ENCODE results near the gene MEIOB. TPM values are rescaled to one million over a fixed set of nuclear protein-coding genes. Genes with fewer than 3 reads are reported as not detected.

MEIOB gene
- total RNA-seq, 1 experiment from 2014 or later: not detected

- Mint-ChIP-seq H3K27me3 (ENCODE audit: unreplicated experiment) (no peaks in the 10 kb centered on the region), H3K36me3 (ENCODE audit: insufficient read depth, unreplicated experiment) (peaks cover 21% of the 10 kb centered on the region), H3K4me1 (ENCODE audit: low read depth, unreplicated experiment) (no peaks in the 10 kb centered on the region), H3K27ac (ENCODE audit: unreplicated experiment) (no peak overlapping the region), H3K4me3 (ENCODE audit: low read depth, unreplicated experiment) (no peak overlapping the region), H3K9me3 (ENCODE audit: low read depth, unreplicated experiment) (peaks cover 3% of the 10 kb centered on the region)
- BruUV-seq (replicated peaks): no TSS peak
- intact Hi-C loops (cut with micrococcal nuclease; ENCODE audit: unreplicated experiment): no loop called here
- no peak for TF ChIP-seq CTCF (IDR thresholded peaks at IDR 0.05; ENCODE audit: unreplicated experiment)
- CTCF ChIA-PET: interaction anchor here (0.6 kb wide), 1 partner anchor 10 kb away, joined by 3 read pairs; no protein-coding TSS in a partner anchor
- no peak for DNase-seq
Measured at GRCh38 chr16:1794908-1795666, 76.9 kb downstream of the MEIOB start.

GRCh38 chr16:1794221-1794871 lies 77.6 kb downstream of the MEIOB start:
- DNase-seq: no peak
- Mint-ChIP-seq H3K36me3 (ENCODE audit: insufficient read depth, unreplicated experiment) (peaks cover 24% of the 10 kb centered on the region), H3K27ac (ENCODE audit: unreplicated experiment) (no peak overlapping the region), H3K9me3 (ENCODE audit: low read depth, unreplicated experiment) (peaks cover 3% of the 10 kb centered on the region), H3K27me3 (ENCODE audit: unreplicated experiment) (no peaks in the 10 kb centered on the region), H3K4me3 (ENCODE audit: low read depth, unreplicated experiment) (no peak overlapping the region), H3K4me1 (ENCODE audit: low read depth, unreplicated experiment) (no peaks in the 10 kb centered on the region)
- CTCF ChIA-PET: no interaction called here
- no TSS peak for BruUV-seq (replicated peaks)
- no peak for TF ChIP-seq CTCF (IDR thresholded peaks at IDR 0.05; ENCODE audit: unreplicated experiment)
- intact Hi-C loops (cut with micrococcal nuclease; ENCODE audit: unreplicated experiment): no loop called here

GRCh38 chr16:1793578-1794220 lies 78.3 kb downstream of the MEIOB start, which contains the start of gene IGFALS:
IGFALS (minus strand) TSS chr16:1793705; CDS start chr16:1793652, 53 bp downstream.
- Mint-ChIP-seq H3K27me3 (ENCODE audit: unreplicated experiment) (no peaks in the 10 kb centered on the region), H3K4me3 (ENCODE audit: low read depth, unreplicated experiment) (no peak within 1 kb of the TSS), H3K36me3 (ENCODE audit: insufficient read depth, unreplicated experiment) (peaks cover 28% of the 10 kb centered on the region), H3K9me3 (ENCODE audit: low read depth, unreplicated experiment) (peaks cover 3% of the 10 kb centered on the region), H3K4me1 (ENCODE audit: low read depth, unreplicated experiment) (no peaks in the 10 kb centered on the region), H3K27ac (ENCODE audit: unreplicated experiment) (no peak within 1 kb of the TSS)
- CTCF ChIA-PET: no interaction called here
- TF ChIP-seq CTCF (IDR thresholded peaks at IDR 0.05; ENCODE audit: unreplicated experiment): no peak
- DNase-seq: no peak
- BruUV-seq (replicated peaks): no TSS peak
- intact Hi-C loops (cut with micrococcal nuclease; ENCODE audit: unreplicated experiment): no loop called here

GRCh38 chr16:1792836-1793577 lies 79.0 kb downstream of the MEIOB start:
- H3K36me3 Mint-ChIP-seq (ENCODE audit: insufficient read depth, unreplicated experiment): peaks cover 31% of the 10 kb centered on the region
- no TSS peak for BruUV-seq (replicated peaks)

More at GRCh38 chr16:1792836-1793577, 79.0 kb downstream of the MEIOB start:
- no peaks in the 10 kb centered on the region for H3K27me3 Mint-ChIP-seq (ENCODE audit: unreplicated experiment)
- peaks cover 3% of the 10 kb centered on the region for H3K9me3 Mint-ChIP-seq (ENCODE audit: low read depth, unreplicated experiment)
- TF ChIP-seq CTCF (IDR thresholded peaks at IDR 0.05; ENCODE audit: unreplicated experiment): no peak
- DNase-seq: no peak
- H3K27ac Mint-ChIP-seq (ENCODE audit: unreplicated experiment): no peak overlapping the region
- intact Hi-C loops (cut with micrococcal nuclease; ENCODE audit: unreplicated experiment): no loop called here
- CTCF ChIA-PET: interaction anchor here (0.5 to 0.6 kb wide), 2 partner anchors 10 to 393 kb away, joined by 3 to 5 read pairs; no protein-coding TSS in a partner anchor
- H3K4me1 Mint-ChIP-seq (ENCODE audit: low read depth, unreplicated experiment): no peaks in the 10 kb centered on the region
- H3K4me3 Mint-ChIP-seq (ENCODE audit: low read depth, unreplicated experiment): no peak overlapping the region

Measured in Calu3 (cell line).